ENCODE measurements around the gene RYR3.
A peak's percentile ranks its signal among the peaks of the same experiment; 100 is the strongest.

The RYR3 gene

DNA sequence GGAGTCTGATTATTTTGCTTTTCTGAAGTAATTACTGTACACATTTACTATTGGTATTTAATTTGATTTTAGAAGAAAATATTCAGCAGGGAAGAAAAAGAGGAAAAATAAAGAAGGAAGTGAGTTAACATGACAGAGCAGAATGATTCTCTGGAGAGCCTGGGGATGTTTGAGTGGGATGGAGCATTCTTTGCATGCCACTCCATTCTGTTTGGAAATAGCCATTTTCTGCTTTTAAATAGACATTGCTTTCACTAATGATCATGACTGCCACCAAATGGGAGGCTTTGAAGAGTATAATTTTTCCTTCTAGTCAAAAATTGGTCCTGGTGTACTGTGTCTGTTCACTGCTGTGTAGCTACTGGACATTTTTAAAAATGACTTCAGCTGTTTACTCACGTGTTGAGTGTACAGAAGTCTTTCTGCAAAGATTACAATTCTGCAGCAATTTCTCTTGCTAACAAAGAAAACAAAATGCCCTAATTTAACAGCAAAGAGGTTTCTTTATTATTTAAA is 196.1 kb downstream of the RYR3 start:
- Histone ChIP-seq H3K27me3 (ENCODE audit: insufficient read depth, poor library complexity, severe bottlenecking) (peaks cover 13% of the 10 kb centered on the region), H3K4me3 (ENCODE audit: severe bottlenecking) (no peak overlapping the region), H3K27ac (ENCODE audit: poor library complexity, severe bottlenecking) (no peak overlapping the region), H3K4me1 (ENCODE audit: insufficient read depth, poor library complexity, severe bottlenecking) (no peaks in the 10 kb centered on the region), H3K9me3 (ENCODE audit: severe bottlenecking) (no peaks in the 10 kb centered on the region), H3K36me3 (ENCODE audit: low read depth) (no peaks in the 10 kb centered on the region)
- DNase-seq (ENCODE audit: low spot score): no peak
- ATAC-seq (ENCODE audit: low read depth): peak; percentile 33; the same call in 2 of the 3 replicates
- TF ChIP-seq, protein P1, sequence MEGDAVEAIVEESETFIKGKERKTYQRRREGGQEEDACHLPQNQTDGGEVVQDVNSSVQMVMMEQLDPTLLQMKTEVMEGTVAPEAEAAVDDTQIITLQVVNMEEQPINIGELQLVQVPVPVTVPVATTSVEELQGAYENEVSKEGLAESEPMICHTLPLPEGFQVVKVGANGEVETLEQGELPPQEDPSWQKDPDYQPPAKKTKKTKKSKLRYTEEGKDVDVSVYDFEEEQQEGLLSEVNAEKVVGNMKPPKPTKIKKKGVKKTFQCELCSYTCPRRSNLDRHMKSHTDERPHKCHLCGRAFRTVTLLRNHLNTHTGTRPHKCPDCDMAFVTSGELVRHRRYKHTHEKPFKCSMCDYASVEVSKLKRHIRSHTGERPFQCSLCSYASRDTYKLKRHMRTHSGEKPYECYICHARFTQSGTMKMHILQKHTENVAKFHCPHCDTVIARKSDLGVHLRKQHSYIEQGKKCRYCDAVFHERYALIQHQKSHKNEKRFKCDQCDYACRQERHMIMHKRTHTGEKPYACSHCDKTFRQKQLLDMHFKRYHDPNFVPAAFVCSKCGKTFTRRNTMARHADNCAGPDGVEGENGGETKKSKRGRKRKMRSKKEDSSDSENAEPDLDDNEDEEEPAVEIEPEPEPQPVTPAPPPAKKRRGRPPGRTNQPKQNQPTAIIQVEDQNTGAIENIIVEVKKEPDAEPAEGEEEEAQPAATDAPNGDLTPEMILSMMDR (IDR thresholded peaks at IDR 0.05; ENCODE audit: poor library complexity, severe bottlenecking): no peak

DNA sequence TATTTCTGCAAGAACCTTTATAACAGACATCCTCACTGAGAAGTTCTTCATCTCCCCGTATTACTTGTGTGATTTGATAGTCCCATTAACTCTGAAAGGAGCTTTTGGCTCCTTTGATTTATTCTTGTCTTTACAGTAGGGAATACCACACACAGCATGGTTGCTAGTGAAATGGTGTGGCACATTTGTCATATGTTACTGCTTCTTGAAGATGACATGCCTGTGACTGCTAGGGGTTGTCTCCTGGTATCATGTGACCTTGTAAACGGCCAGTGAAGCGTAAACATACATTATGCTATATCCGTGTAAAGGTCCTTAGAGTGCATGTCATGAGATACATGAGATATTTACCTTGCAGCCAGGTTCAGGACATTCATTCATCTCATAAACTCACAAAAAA is 197.9 kb downstream of the RYR3 start:
- H3K27ac ChIP-seq (ENCODE audit: poor library complexity, severe bottlenecking): no peak overlapping the region
- H3K9me3 ChIP-seq (ENCODE audit: severe bottlenecking): no peaks in the 10 kb centered on the region
- no peak overlapping the region for H3K4me3 ChIP-seq (ENCODE audit: severe bottlenecking)
- no peaks in the 10 kb centered on the region for H3K4me1 ChIP-seq (ENCODE audit: insufficient read depth, poor library complexity, severe bottlenecking)
- no peak for DNase-seq (ENCODE audit: low spot score)
- ATAC-seq (ENCODE audit: low read depth): no peak
- H3K27me3 ChIP-seq (ENCODE audit: insufficient read depth, poor library complexity, severe bottlenecking): peaks cover 21% of the 10 kb centered on the region
- no peaks in the 10 kb centered on the region for H3K36me3 ChIP-seq (ENCODE audit: low read depth)
- TF ChIP-seq, protein P1 (IDR thresholded peaks at IDR 0.05; ENCODE audit: poor library complexity, severe bottlenecking): no peak

DNA sequence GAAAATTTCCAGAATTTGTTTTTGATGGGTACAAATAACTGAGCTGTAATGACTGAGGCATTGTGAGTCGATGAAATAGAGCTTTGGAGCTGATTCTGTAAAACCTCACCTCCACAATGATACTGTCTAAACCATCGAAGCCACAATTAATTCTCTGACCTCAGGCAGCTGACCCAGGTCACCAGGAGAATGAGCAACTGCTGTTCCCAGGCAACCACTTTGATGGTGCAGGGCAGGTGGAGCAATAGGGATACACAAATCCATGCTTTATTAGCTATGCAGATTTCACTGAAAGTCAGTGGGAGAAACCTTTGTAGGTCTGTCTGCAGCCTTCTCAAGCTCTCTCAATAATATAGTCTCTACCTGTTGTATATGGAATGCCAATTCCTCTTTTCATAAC is 204.4 kb downstream of the RYR3 start:
- ATAC-seq (ENCODE audit: low read depth) (no peak), DNase-seq (ENCODE audit: low spot score) (no peak)
- TF ChIP-seq, protein P1 (IDR thresholded peaks at IDR 0.05; ENCODE audit: poor library complexity, severe bottlenecking): no peak
- Histone ChIP-seq H3K9me3 (ENCODE audit: severe bottlenecking) (no peaks in the 10 kb centered on the region), H3K36me3 (ENCODE audit: low read depth) (no peaks in the 10 kb centered on the region), H3K4me3 (ENCODE audit: severe bottlenecking) (no peak overlapping the region), H3K4me1 (ENCODE audit: insufficient read depth, poor library complexity, severe bottlenecking) (no peaks in the 10 kb centered on the region), H3K27ac (ENCODE audit: poor library complexity, severe bottlenecking) (no peak overlapping the region), H3K27me3 (ENCODE audit: insufficient read depth, poor library complexity, severe bottlenecking) (peaks cover 33% of the 10 kb centered on the region)

DNA sequence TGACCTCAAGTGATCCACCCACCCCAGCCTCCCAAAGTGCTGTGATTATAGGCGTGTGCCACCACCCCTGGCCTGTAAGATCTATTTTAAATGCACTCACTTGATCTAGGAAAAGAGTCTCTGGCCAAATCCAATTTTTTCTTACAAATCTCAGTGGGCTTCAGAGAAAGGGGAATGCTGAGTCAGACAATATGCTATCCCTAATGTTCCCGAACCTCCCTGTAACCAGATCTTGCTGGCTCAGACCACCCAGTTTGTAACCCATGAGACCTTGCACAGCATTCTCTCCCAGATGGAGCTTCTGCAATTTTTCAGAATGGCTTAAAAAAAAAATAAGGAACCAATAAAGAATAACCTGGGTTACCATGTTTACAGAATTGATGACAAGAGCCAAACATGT is 205.8 kb downstream of the RYR3 start:
- TF ChIP-seq, protein P1 (IDR thresholded peaks at IDR 0.05; ENCODE audit: poor library complexity, severe bottlenecking): no peak
- peaks cover 36% of the 10 kb centered on the region for H3K27me3 ChIP-seq (ENCODE audit: insufficient read depth, poor library complexity, severe bottlenecking)
- no peak for DNase-seq (ENCODE audit: low spot score)
- no peaks in the 10 kb centered on the region for H3K9me3 ChIP-seq (ENCODE audit: severe bottlenecking)
- ATAC-seq (ENCODE audit: low read depth): no peak
- no peaks in the 10 kb centered on the region for H3K4me1 ChIP-seq (ENCODE audit: insufficient read depth, poor library complexity, severe bottlenecking)
- no peak overlapping the region for H3K27ac ChIP-seq (ENCODE audit: poor library complexity, severe bottlenecking)
- H3K4me3 ChIP-seq (ENCODE audit: severe bottlenecking): no peak overlapping the region
- no peaks in the 10 kb centered on the region for H3K36me3 ChIP-seq (ENCODE audit: low read depth)

DNA sequence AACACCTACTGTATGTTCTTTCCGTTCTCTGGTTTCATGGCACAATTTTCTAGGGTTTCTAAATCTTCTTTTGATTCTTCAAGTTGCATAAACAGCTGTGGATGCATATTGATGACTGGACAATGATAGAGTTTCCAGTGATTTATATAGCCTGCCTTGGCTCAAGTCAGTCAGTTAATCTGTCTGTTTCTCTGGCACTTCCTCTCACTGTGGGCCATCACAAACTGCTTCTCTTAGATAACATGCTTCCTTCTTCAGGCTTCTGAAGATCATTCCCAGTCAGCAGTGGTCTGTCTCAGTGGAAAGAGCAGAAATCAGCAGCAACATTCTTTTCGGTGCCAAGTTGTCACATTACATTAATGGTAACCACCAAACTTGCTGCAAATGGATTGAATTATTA is 207.2 kb downstream of the RYR3 start:
- H3K27me3 ChIP-seq (ENCODE audit: insufficient read depth, poor library complexity, severe bottlenecking): peaks cover 24% of the 10 kb centered on the region

More for the DNA sequence above, 207.2 kb downstream of the RYR3 start:
- H3K27ac ChIP-seq (ENCODE audit: poor library complexity, severe bottlenecking): no peak overlapping the region
- DNase-seq (ENCODE audit: low spot score) (no peak), ATAC-seq (ENCODE audit: low read depth) (no peak)
- no peaks in the 10 kb centered on the region for H3K36me3 ChIP-seq (ENCODE audit: low read depth)
- H3K9me3 ChIP-seq (ENCODE audit: severe bottlenecking): no peaks in the 10 kb centered on the region
- H3K4me3 ChIP-seq (ENCODE audit: severe bottlenecking): no peak overlapping the region
- TF ChIP-seq, protein P1 (IDR thresholded peaks at IDR 0.05; ENCODE audit: poor library complexity, severe bottlenecking): no peak
- H3K4me1 ChIP-seq (ENCODE audit: insufficient read depth, poor library complexity, severe bottlenecking): no peaks in the 10 kb centered on the region
